Progenitor cell of endocrine pancreas (in vitro differentiated cells): ENCODE results near the gene RILPL1. TPM values are rescaled to one million over a fixed set of nuclear protein-coding genes. Genes with fewer than 3 reads are reported as not detected.

Source experiments
- DNase-seq: peaks from one replicate; pipeline ENCODE4 v3.0.0; 2021; ENCODE audit warnings: low spot score; ENCODE audit not compliant: unreplicated experiment
- H3K27ac Mint-ChIP-seq: 2 replicates; pipeline ENCODE4 v1.8.0; 2021; ENCODE audit warnings: mild to moderate bottlenecking, moderate library complexity, mixed read lengths
- H3K27me3 Mint-ChIP-seq: 2 replicates; pipeline ENCODE4 v1.8.0; 2021; ENCODE audit warnings: mixed read lengths
- H3K36me3 Mint-ChIP-seq: 2 replicates; pipeline ENCODE4 v1.8.0; 2022; ENCODE audit warnings: mixed read lengths; ENCODE audit not compliant: insufficient read depth
- H3K4me1 Mint-ChIP-seq: 2 replicates; pipeline ENCODE4 v1.8.0; 2021; ENCODE audit warnings: low read depth, mixed read lengths
- H3K4me3 Mint-ChIP-seq: 2 replicates; pipeline ENCODE4 v1.8.0; 2021; ENCODE audit warnings: low read depth, mild to moderate bottlenecking, moderate library complexity, mixed read lengths
- H3K9me3 Mint-ChIP-seq: 2 replicates; pipeline ENCODE4 v1.8.0; 2021; ENCODE audit warnings: low read depth, mixed read lengths
- total RNA-seq: library from RNA; stranded (reverse); gene quantifications from 2 replicates; pipeline ENCODE4 v1.2.1, GENCODE V29; 2021
- TF ChIP-seq, protein P1 (sequence below): fragments of 200-600 bp; sonication (generic); IDR thresholded peaks from one replicate; pipeline ENCODE4 v1.5.0; 2021; ENCODE audit warnings: antibody characterized with exemption, mild to moderate bottlenecking; ENCODE audit not compliant: unreplicated experiment

Gene RILPL1
- total RNA-seq, 1 donor from 2014 or later, result 26.2 TPM

DNA sequence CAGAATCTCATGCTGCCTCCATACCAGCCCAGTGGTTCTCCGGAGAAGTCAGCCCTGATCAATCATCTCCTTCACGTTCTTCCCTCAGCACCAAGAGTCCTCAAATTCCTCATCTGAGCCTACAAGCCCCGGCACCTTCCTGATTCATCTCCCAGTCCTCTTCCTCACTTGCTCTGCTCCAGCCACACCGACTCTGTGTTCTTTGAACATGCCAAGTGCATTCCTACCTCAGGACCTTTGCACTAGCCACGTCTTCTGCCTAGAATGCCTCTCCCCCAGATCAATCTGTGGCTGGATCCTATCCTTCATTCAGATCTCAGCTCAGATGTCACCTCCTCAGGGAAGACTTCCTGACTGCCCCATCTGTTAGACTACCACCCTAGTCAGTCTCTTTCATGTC, 4.7 kb downstream of the RILPL1 start:
- no peak overlapping the region for H3K4me3 Mint-ChIP-seq
- H3K36me3 Mint-ChIP-seq, result peaks cover 15% of the 10 kb centered on the region
- peaks cover 8% of the 10 kb centered on the region for H3K4me1 Mint-ChIP-seq
- TF ChIP-seq, protein P1, sequence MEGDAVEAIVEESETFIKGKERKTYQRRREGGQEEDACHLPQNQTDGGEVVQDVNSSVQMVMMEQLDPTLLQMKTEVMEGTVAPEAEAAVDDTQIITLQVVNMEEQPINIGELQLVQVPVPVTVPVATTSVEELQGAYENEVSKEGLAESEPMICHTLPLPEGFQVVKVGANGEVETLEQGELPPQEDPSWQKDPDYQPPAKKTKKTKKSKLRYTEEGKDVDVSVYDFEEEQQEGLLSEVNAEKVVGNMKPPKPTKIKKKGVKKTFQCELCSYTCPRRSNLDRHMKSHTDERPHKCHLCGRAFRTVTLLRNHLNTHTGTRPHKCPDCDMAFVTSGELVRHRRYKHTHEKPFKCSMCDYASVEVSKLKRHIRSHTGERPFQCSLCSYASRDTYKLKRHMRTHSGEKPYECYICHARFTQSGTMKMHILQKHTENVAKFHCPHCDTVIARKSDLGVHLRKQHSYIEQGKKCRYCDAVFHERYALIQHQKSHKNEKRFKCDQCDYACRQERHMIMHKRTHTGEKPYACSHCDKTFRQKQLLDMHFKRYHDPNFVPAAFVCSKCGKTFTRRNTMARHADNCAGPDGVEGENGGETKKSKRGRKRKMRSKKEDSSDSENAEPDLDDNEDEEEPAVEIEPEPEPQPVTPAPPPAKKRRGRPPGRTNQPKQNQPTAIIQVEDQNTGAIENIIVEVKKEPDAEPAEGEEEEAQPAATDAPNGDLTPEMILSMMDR, result no peak
- no peaks in the 10 kb centered on the region for H3K9me3 Mint-ChIP-seq
- H3K27ac Mint-ChIP-seq, result no peak overlapping the region
- no peak for DNase-seq
- H3K27me3 Mint-ChIP-seq, result no peaks in the 10 kb centered on the region

DNA sequence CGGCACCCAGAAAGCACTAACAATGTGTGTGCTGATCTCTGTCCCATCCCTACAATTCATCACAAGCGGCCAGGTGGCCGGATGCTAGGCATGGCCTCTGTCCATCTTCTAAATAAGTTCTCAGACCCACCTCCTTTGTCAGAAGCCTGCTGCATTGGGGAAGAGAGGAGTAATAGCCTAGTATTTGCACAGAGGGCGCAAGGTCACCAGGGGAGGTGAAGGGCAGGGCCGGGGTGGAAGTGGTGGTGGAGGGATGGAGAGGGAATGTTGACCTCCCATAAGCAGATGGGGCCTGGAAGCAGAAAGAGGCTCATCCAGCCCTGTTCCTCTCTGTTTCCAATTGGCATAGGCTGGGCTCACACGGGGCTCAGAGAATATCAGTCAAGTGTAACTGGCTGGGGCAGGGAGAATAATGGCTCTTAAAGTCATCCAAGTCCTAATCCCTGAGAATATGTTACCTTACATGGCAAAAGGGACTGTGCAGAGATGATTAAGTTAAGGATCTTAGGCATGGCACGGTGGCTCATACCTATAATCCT, 6.9 kb downstream of the RILPL1 start:
- Mint-ChIP-seq H3K9me3 (no peaks in the 10 kb centered on the region), H3K27ac (peak overlapping the region; percentile 62), H3K4me3 (no peak overlapping the region), H3K27me3 (no peaks in the 10 kb centered on the region), H3K4me1 (peaks cover 4% of the 10 kb centered on the region), H3K36me3 (peaks cover 22% of the 10 kb centered on the region)
- no peak for DNase-seq
- TF ChIP-seq, protein P1, result no peak

DNA sequence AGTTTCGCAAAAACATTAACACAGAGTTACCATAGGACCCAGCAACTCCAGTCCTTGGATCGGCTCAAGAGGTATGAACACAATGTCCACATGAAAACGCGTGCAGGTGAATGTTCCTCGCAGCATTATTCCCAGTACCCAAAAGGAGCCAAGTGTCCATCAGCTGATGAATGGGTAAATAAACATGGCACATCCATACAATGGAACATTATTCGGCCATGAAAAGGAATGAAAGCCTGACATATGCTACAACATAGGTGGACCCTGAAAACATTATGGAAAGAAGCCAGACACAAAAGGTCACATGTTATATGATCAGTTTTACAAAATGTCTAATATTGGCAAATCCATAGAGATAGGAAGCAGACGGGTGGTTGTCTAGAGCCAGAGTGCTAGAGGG, 9.1 kb downstream of the RILPL1 start:
- Mint-ChIP-seq H3K4me3 (no peak overlapping the region), H3K27ac (no peak overlapping the region), H3K9me3 (no peaks in the 10 kb centered on the region), H3K4me1 (peaks cover 2% of the 10 kb centered on the region), H3K36me3 (peaks cover 30% of the 10 kb centered on the region), H3K27me3 (no peaks in the 10 kb centered on the region)
- TF ChIP-seq, protein P1, result no peak
- DNase-seq, result no peak

DNA sequence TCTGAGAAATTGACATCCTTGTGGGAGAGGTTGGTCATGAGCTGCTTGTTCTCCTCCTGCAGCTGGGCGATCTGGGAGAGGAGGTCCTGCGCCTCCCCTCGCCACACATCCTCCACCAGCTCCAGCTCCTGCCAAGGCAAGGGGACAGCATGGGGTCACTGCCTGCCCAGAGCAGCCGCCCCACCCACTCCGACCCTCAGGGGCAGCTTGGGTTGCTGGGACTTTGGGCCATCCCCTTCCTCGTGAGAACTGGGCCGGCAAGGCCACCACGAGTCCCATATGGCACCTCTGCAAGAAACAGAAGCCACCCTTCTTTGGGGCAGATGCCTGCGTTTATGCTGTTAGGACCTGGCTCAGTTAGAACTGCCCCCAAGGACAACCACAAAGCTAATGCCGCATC, 10.0 kb downstream of the RILPL1 start:
- no peak overlapping the region for H3K27ac Mint-ChIP-seq
- no peak overlapping the region for H3K4me3 Mint-ChIP-seq
- no peaks in the 10 kb centered on the region for H3K9me3 Mint-ChIP-seq
- TF ChIP-seq, protein P1, result no peak
- peaks cover 7% of the 10 kb centered on the region for H3K4me1 Mint-ChIP-seq
- no peaks in the 10 kb centered on the region for H3K27me3 Mint-ChIP-seq
- H3K36me3 Mint-ChIP-seq, result peaks cover 28% of the 10 kb centered on the region
- no peak for DNase-seq

DNA sequence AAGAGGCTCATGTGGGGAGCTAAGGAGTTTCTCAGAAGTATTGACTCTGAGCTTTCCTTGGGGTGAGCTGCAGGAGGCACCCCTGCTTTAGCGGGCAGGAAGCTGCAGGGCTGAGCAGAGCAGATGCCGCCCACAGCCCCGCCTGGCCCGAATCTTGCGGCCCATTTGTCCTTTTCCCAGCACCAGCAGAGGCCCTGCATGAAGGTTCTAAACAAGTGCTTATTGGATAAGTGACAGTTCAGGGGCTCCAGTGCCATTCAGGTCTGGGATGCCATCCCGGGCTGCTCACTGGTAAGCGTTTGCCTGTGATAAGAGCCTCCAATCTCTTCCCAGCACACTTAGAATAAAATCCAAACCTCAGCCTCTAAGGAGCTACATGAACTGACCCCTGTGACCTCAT, 11.4 kb downstream of the RILPL1 start:
- Mint-ChIP-seq H3K27me3 (no peaks in the 10 kb centered on the region), H3K36me3 (peaks cover 34% of the 10 kb centered on the region), H3K9me3 (no peaks in the 10 kb centered on the region), H3K4me1 (peaks cover 7% of the 10 kb centered on the region), H3K4me3 (no peak overlapping the region), H3K27ac (no peak overlapping the region)
- DNase-seq, result no peak
- TF ChIP-seq, protein P1, result no peak
